Mesenteric fat pad (tissue), 1 donor: Measurements from ENCODE around the gene CCDC88C. TPM values are rescaled to one million over a fixed set of nuclear protein-coding genes. Genes with fewer than 3 reads are reported as not detected.

ENCODE experiments used
- DNase-seq: peaks from one replicate; pipeline ENCODE4 v3.0.0-alpha.2; 2020; ENCODE audit warnings: low spot score
- total RNA-seq: library from RNA; stranded (reverse); fragmentation: NEBNext Ultra II Directional; extraction: Animal tissue kit (Norgen Biotek cat#: 25700); gene quantifications from one replicate; pipeline ENCODE4 v1.2.1, GENCODE V29; 2021
- donor health status: DM: yes; HTN: yes; CAD: no.

The CCDC88C gene
- total RNA-seq, 1 donor from 2014 or later = 17.4 TPM

GRCh38 chr14:91313852-91314251, 103.8 kb downstream of the CCDC88C start:
- no peak for DNase-seq

GRCh38 chr14:91313154-91313850, 104.3 kb downstream of the CCDC88C start:
- no peak for DNase-seq

GRCh38 chr14:91311284-91311662, 106.3 kb downstream of the CCDC88C start:
- no peak for DNase-seq

GRCh38 chr14:91310606-91311283, 106.9 kb downstream of the CCDC88C start:
- no peak for DNase-seq

- DNase-seq = no peak
These were observed 107.8 kb downstream of the CCDC88C start for GRCh38 chr14:91309756-91310280.

- DNase-seq = no peak
These were observed 109.3 kb downstream of the CCDC88C start for GRCh38 chr14:91308337-91308736.

- DNase-seq = no peak
These were observed 110.0 kb downstream of the CCDC88C start for GRCh38 chr14:91307652-91308051.

- DNase-seq = no peak
These were observed 110.6 kb downstream of the CCDC88C start for GRCh38 chr14:91307046-91307445.

- DNase-seq = no peak
These were observed 111.1 kb downstream of the CCDC88C start for GRCh38 chr14:91306547-91306946.

GRCh38 chr14:91305650-91306431, 111.8 kb downstream of the CCDC88C start:
- no peak for DNase-seq

GRCh38 chr14:91303924-91304229, 113.7 kb downstream of the CCDC88C start:
- no peak for DNase-seq

GRCh38 chr14:91303091-91303923, 114.3 kb downstream of the CCDC88C start:
- DNase-seq = no peak

- DNase-seq = no peak
These were observed 115.2 kb downstream of the CCDC88C start for GRCh38 chr14:91302391-91302790.

GRCh38 chr14:91300957-91301356, 116.7 kb downstream of the CCDC88C start:
- no peak for DNase-seq

- DNase-seq = no peak
These were observed 117.2 kb downstream of the CCDC88C start for GRCh38 chr14:91300283-91300895.

GRCh38 chr14:91299121-91300115, 118.2 kb downstream of the CCDC88C start:
- no peak for DNase-seq

GRCh38 chr14:91298576-91298975, 119.0 kb downstream of the CCDC88C start:
- no peak for DNase-seq

GRCh38 chr14:91297081-91297711, 120.4 kb downstream of the CCDC88C start:
- DNase-seq = no peak
